HG03064 (cell line): ENCODE data around the gene ARID1B.

ENCODE experiments used
- ATAC-seq: cut with Tn5 transposase; IDR thresholded peaks from one replicate; pipeline ENCODE4 v1.9.1; 2021; ENCODE audit warnings: low read depth; ENCODE audit not compliant: unreplicated experiment

ARID1B gene

DNA sequence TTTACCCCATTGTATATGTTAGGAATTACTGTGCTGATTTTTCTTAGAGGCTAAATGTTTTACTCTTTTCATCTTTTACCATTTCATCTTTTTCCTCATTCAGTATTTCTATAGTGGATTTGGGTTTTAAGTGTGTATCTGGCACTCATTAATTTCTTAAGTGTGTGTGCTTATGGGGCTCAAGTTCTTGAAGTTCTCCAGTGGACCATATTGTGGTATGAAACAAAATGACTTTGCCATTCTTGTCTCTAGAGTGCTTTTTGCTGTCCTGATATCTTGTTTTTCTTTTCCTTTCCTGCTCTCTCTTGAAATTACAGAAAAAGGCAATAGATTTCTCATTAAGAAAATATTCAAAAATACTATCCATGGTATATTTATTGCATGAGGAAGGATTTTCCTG lies 123.1 kb downstream of the ARID1B start:
- ATAC-seq: no peak

DNA sequence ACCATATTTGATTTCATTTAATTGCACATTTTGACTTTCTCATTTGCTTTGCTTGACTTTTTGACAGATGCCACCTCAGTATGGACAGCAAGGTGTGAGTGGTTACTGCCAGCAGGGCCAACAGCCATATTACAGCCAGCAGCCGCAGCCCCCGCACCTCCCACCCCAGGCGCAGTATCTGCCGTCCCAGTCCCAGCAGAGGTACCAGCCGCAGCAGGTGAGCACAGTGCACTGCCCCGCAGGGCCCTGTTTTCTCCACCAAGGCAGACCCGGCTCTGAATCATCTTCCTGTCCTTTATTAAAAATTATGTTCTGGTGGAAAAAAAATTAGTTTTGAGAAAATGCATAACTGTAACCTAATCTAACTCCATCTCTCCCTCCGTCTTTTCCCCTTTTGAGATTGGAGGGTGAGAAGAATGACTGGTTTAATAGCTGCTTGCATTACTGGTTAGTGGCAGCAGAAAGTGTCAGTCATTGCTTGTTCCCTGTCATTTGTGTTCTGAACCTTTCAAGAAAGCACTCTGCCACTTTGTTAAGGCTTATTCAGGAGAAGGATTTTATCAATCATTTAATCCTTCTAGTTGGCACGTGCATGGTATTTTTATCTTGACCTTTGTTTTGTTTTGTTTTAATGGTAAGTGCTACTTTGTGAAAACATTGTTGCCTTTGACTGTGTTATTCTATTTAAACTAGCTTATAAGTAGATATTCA lies 124.3 kb downstream of the ARID1B start:
- ATAC-seq: no peak

DNA sequence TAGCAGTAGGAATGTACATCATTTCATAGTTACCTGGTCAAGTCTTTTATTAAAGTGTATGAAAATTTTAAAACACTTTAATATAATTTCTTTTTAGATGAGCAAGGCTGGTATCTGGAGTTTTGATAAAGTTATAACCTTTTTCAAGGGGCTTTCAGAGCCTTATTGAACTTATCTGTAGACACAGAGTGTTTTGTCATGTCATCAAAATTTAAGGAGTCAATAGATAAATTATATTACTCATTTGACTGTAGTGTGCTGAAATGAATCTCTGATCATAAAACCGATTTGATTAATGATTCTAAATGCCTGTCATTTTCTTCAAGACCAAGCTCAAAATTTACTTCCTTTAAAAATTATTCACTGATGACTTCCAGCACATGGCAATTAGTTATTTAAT lies 125.6 kb downstream of the ARID1B start:
- no peak for ATAC-seq

DNA sequence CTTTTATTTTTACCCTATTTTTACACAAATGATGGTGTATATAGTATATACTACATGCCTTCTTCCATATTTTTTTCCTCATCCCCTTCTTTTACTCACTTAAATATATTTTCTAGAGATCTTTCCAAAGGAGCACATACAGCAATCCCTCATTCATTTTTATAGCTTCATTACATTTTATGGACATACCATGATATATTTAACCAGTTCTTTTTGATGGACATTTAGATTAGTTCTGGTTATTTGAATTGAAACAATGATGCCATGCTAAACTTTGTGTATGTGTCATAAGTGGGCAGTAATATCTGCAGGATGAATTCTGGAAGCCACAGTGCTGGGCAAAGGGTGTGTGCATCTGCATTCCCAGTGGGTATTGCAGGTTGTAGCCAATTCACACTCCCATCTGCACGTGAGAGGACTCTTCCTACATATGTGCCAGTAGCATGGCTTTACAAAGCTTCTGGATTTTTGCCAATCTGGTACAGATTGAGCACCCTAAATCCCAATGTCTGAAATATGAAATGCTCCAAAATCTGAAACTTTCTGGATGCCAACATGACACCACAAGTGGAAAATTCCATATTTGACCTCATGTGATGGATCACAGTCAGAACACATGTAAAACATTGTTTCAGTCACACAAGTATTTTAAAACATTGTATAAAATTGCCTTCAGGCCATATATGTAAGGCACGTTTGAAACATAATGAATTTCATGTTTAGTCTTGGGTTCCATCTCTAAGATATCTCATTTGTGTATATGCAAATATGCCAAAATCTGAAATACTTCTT lies 127.2 kb downstream of the ARID1B start:
- ATAC-seq: no peak

DNA sequence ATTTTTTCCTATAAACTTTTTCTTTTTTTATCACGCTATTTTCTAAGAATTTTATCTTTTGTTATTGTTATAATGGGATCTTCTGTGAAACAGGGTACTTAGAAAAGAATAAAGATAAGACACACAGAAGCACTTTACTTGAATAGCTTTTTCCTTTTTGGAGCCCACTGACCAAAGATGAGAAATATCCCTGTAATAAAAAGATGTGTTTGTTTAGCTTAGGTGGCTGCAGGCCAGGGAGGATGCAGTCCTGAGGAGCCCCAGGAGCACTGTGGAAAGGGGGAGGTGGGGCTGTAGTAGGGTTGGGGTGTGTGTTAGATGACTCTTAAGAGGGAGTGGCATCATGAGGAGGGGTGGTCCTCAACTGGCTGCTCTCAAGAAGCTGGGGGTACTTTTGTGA lies 128.6 kb downstream of the ARID1B start:
- ATAC-seq: no peak

DNA sequence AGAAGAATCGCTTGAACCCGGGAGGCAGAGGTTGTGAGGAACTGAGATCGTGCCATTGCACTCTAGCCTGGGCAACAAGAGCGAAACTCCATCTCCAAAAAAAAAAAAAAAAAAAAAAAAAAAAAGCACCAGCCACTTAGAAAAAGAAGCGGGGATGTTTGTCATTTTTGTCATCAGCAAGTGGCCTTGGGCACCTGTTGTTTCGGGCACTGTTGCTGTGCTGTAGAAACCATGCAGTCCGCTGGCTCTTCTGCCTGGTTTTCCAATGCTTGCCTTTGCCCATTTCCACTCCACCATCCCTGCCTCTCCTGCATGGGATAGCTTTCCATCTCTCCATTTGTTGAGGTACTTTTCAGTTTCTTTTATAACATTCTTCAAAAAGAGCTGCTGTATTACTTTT lies 129.3 kb downstream of the ARID1B start:
- no peak for ATAC-seq

DNA sequence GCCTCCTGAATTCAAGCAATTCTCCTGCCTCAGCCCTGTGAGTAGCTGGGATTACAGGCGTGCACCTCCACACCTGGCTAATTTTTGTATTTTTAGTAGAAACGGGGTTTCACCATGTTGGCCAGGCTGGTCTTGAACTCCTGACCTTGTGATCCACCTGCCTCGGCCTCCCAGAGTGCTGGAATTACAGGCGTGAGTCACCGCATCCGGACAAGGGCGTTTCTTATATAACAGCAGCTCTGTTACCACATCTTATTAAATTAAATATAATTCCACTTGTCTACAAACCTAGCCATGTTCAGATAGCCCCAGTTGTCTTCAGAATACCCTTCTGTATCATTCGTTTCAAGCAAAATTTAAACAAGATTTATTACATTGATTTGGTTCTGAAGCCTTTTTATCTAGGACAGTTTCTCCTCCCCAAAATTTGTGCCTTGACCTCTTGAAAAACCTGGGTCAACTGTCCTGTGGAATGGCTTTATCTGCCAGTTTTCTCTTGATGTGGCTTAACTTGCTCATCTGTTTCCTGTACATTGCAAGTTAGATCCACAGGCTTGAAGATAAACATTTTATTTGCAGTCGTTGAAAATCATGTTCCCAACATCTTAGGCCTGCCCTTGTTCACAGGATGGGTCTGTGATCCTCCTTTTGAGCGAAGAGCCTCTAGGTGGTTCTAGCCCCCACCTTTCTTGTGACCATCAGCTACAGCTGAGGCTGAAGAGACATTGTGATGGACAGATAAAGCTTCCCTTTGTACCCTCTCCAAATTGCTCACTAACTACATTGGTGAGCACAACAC lies 132.2 kb downstream of the ARID1B start:
- no peak for ATAC-seq

DNA sequence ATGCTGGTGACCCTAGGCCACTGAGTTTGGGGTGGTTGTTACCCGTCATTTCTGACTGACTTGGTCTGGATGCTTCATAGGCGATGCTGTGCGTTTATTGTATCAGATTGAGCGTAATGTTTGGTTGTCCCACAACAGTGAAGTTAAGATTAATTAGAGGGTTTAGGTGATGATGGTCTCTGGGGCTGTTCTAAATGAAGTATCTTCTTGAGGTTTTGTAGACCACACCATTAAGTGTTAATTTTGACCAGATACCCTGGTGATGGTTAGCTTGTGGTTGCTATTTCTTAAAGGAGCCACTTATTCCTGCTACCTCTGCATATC lies 132.8 kb downstream of the ARID1B start:
- ATAC-seq: no peak

DNA sequence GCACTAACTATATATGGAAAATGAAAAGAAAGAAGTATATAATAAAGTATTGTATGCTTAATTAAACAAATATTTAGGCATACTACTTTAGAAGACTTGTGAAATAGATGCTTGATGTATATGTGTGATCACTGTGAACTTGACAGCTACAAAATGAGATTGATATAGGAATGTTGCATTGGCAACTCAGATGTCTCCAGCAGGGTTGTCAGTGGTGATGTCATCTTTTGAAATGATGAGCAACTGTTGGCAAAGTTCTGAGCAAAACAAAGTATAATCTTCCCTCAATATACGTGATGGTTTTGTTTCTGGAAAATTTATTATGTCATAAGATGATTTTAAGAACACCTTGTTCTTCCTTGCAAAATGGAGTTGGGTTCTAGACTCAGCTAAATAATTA lies 133.8 kb downstream of the ARID1B start:
- no peak for ATAC-seq

DNA sequence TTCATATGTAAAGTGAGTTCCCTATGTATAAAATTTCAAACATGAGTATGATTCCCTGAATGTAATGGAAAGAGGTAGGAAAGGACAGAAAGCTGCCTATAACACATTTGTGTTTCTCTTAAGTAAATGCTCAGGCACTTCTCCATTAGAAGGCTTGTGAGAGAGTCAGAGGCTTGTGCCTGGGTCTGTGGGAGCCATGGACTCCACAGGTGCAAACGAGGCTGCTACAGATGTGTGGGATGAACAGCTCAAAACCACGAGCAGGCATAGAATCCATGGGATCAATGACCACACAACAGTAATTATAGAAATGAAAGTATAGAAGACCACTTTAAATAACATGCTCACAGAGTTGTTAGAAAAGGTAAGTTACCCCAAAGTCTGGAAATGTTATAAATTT lies 134.4 kb downstream of the ARID1B start:
- ATAC-seq: no peak

DNA sequence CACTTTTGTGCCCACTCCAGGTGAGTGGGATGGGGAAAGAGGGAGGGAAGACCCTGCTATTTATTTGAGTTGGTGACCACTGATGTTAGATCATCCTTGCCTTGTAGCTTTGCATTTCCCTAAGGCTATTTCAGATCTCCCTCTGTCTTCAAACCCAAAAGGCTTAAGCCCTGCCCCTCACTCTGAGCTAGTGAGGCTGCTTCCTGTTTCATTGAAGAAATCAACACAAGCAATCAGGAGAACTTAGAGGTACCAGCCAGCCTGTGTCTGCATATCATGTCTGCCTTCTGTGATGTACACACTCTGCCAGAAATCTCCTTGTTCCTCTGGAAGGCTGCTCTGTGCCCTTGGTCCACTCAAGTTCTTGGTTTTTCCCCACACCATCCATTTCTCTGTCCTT lies 135.3 kb downstream of the ARID1B start:
- no peak for ATAC-seq

DNA sequence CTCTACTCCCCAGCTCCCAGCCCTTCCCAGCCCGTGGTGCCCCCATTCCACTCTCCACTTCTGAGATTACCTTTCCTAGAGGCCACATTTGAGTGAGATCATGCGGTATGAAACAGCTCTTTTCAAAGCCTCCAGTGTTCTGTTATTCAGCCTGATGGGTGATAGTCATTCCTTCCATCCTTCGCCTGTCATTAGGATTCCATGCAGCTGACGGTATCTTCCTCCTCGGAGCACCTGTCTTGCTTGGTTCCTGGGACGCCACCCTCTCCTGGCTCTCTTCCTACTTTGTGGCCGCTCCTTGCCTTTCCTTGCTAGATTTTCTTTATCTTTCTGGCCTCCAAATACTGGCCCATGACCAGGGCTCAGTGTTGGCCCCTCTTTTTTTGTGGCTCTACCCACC lies 137.0 kb downstream of the ARID1B start:
- no peak for ATAC-seq

DNA sequence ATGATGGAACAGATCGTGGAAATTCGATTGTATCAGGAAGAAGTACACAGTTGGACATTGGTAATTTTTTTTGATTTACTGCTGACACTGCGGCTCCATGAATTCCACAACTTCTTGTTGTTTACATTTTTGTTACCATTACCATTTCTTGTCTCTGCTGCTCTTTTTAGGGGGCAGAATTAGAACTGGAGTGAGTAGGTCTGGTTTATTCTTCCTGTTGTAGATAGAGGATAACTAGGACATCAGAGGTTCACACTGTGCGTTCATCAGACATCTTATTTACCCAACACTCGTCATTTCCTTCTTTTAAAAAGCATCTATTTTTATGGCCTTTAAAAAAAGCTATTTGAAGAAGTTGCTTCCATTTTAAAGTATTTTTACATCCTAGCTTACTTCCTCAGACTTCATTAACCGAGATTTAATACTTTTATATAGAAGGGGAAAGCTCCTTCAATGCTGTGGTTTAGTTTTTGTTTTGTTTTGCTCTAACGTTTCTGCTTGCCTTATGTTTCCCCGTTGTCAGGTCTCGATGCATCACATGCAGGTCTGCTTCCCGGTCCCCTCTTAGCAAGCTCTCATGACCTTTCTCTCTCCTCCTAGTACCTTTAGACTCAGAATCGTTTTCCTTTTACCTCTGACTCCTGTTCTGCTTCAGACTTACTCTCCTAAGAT lies 139.1 kb downstream of the ARID1B start:
- no peak for ATAC-seq

DNA sequence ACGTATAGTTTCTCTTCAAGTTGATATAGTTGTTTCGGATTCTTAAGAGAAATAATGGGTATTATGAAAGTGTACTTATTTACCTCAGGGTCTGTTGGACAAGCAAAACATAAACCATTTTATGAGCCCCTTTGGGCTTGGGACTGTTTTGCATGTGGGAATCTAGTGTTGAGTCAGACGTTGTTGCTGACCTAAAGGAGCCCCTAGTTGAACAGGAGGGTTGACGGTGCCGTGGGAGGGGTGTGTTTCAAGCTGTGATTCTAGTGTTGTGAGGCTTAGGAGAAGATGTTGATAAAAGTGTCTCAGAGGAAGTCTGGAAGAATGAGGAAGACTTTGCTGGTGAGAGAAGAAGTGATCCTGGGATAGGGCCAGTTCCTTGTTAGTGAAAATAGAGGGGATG lies 140.0 kb downstream of the ARID1B start:
- ATAC-seq: no peak

DNA sequence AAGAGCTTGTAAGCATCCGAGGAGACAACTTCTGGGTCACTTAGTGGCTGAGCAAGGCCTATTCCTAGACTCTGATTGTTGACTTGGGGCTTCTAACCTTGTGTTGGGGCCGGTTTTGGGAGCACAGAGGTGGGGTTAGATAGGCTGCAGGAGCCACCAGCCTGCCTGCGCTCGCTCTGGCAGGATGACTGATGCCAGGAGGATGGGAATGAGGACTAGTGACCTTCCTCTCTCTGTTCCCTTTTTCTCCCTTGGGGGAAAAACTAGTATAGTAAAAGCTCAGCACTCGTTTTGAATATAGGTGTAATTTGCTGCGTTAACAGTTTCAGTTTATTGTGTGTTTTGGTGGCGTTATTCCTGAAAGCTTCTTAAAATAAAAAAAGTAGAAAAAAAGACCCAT lies 141.5 kb downstream of the ARID1B start:
- no peak for ATAC-seq

DNA sequence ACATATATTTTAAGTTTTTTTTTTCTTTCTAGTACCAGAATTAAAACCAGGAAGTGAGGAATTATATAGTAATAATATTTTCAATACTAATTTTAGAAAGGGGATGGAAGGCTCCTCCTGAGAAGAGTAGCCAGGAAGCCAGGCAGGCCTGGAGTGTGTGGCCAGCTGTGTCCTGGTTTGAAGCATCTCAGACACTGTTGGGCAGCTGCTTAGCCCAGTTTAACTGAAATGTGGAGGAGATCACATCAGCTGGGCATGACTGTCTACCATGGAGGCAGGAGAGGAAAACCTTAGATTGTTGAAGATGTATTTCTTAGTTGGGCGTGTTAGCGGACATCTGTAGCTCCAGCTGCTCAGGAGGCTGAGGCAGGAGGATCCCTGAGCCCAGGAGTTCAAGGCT lies 142.2 kb downstream of the ARID1B start:
- no peak for ATAC-seq

DNA sequence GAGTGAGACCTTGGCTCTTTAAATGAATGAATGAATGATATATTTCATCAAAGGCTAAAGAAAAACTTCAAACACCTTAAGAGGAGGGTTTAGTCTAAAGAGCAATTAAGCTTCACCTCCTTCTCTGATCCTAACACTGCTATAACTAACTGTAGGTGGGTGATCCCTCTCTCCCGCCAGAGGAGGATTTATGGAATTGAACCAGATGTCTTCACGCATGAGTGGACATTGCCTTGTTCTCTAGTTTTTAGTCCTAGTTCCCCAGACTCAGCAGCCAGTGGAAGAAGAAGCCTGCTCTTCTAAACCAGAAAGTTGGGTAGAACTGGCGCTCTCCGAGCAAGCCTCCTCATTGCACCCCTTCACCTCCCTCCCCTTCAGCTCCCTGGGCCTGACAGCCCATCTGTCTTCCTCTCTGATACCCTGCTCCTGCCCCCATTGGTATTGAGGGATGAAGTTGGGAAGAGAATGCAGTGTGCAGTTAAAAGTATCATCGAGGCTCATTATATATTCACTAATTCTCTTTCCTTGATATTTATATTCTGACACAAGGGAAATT lies 142.7 kb downstream of the ARID1B start:
- ATAC-seq: no peak

DNA sequence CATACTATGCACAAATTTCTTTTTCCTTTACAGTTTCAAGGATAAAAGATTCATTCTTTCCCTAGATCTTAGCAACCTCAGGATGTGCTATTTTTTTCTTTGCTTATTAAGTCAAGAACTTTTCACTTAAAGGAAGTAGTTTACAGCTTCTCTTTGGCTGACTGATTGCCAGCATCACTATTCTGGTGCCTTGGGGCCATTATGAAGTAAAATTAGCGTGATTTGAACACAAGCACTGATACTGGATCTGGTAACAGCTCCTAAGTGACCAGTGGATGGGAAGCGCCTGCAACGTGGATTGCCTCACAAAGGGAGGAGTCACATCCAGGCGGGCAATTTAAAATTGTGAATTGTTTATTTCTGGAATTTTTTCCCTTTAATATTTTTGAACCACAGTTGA lies 147.1 kb downstream of the ARID1B start:
- ATAC-seq: no peak

DNA sequence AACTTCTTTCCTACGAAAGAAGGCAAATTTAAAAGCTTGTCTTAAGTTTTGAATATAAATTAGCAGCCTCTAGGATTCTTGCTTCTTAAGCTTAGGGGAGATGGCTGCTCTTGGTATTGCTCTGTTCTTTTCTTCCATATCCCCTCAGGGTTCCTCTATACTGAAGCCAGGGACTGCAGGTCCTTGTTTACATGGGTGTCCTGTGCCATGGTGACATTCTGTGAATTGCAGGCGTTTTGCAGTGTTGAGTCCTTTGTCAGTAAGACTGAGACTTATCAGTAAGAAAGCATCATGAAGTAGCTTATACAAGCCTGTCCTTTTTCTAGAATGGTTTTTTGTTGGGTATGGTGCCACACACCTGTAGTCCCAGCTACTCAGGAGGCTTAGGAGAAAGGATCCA lies 147.8 kb downstream of the ARID1B start:
- no peak for ATAC-seq

DNA sequence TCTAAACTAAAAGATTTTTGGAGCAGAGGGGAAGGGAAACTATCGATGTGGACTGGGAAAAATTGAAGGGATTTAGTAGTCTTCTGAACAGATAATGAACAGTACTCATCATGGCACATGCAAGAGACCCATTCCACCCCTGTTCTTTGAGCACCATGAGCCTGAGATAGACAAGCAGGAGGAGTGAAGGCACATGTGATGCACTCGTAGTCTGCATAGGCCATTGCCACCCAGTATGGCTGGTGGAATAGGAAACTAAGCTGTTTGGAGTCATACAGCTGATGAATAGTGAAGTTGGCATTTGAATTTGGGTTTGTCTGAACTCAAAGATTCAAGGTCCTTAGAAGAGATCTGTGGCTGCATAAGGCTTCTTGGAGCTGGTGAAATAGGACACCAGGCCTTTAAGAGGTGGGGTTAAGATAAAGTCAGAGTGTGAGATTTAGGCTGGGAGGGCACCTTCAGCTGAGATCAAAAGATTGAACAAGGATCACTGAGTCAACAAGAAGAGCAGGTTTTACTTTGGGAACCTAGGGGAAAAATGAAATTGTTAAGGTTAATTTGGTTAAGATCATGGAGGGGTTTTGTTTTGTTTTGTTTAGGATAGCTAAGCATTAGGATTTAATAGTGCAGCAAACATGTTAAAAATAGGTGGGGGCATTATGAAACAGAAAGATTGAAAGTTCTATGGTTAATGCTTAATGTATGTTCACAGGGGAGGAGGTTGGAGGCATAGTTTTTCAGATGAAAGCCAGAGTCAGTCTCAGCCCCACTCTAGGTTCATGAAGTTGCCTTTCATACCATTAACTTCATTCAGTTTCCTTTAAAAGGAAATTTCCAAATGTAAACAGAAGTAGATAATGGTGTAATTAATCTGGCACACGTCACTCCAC lies 148.8 kb downstream of the ARID1B start:
- peak; percentile 95 for ATAC-seq
